Erythroblast (primary cell): ENCODE data around the gene NOD2.

Experiments
- GATA1 ChIP-seq: IDR thresholded peaks from 2 replicates; pipeline ENCODE4 v1.6.1; 2011; ENCODE audit warnings: low read depth, mild to moderate bottlenecking, control low read depth, low read length, moderate library complexity
- POLR2A ChIP-seq: IDR thresholded peaks from 2 replicates; pipeline ENCODE4 v1.6.1; 2011; ENCODE audit warnings: mild to moderate bottlenecking, low read length

DNA sequence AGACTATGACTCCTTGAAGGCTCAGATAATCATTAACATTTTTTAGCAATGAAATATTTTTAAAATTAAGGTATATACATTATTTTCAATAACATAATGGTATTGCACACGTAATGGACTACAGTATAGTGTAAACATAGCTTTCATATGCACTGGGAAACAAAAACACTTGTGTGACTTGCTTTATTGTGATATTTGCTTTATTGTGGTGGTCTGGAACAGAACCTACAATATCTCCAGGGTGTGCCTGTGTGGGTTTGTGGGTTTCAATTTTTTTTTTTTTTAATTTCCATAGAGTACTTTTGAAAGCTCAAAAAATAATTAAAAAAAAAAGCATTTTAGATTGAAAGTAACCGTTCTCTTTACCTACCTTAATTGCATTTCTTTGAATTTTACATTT lies 73.8 kb downstream of the NOD2 start:
- TF ChIP-seq POLR2A (no peak), GATA1 (no peak)
